ENCODE measurements around the gene SLC13A1.
A peak's percentile ranks its signal among the peaks of the same experiment; 100 is the strongest.

The SLC13A1 gene

GRCh38 chr7:123191132-123191531 is 8.6 kb downstream of the SLC13A1 start:
- DNase-seq, result no peak

- DNase-seq, result no peak
Observed at GRCh38 chr7:123190109-123190831, 9.5 kb downstream of the SLC13A1 start.

- DNase-seq, result no peak
Observed at GRCh38 chr7:123185756-123186155, 14.0 kb downstream of the SLC13A1 start.

GRCh38 chr7:123184271-123184670 is 15.5 kb downstream of the SLC13A1 start:
- DNase-seq, result no peak

- no peak for DNase-seq
Observed at GRCh38 chr7:123183431-123183830, 16.3 kb downstream of the SLC13A1 start.

- no peak for DNase-seq
Observed at GRCh38 chr7:123177442-123177841, 22.3 kb downstream of the SLC13A1 start.

- DNase-seq, result no peak
Observed at GRCh38 chr7:123170333-123171246, 29.2 kb downstream of the SLC13A1 start.

GRCh38 chr7:123169065-123169464 is 30.7 kb downstream of the SLC13A1 start:
- DNase-seq, result no peak

GRCh38 chr7:123157606-123158005 is 42.2 kb downstream of the SLC13A1 start:
- DNase-seq, result no peak

GRCh38 chr7:123155571-123155970 is 44.2 kb downstream of the SLC13A1 start:
- DNase-seq, result no peak

- DNase-seq, result peak in 1 of 2 experiments; percentile 6
Observed at GRCh38 chr7:123154231-123154860, 45.4 kb downstream of the SLC13A1 start.

GRCh38 chr7:123151443-123151842 is 48.3 kb downstream of the SLC13A1 start:
- DNase-seq, result no peak

- no peak for DNase-seq
Observed at GRCh38 chr7:123148813-123149212, 51.0 kb downstream of the SLC13A1 start.

- DNase-seq, result no peak
Observed at GRCh38 chr7:123143252-123144006, 56.3 kb downstream of the SLC13A1 start.

- no peak for DNase-seq
Observed at GRCh38 chr7:123140561-123140960, 59.2 kb downstream of the SLC13A1 start.

GRCh38 chr7:123135960-123136359 is 63.8 kb downstream of the SLC13A1 start:
- DNase-seq, result no peak

- DNase-seq, result no peak
Observed at GRCh38 chr7:123133924-123134323, 65.8 kb downstream of the SLC13A1 start.

- no peak for DNase-seq
Observed at GRCh38 chr7:123131961-123132360, 67.8 kb downstream of the SLC13A1 start.

- no peak for DNase-seq
Observed at GRCh38 chr7:123131556-123131955, 68.2 kb downstream of the SLC13A1 start.

GRCh38 chr7:123131140-123131539 is 68.6 kb downstream of the SLC13A1 start:
- DNase-seq, result no peak

GRCh38 chr7:123126691-123127090 is 73.1 kb downstream of the SLC13A1 start:
- DNase-seq, result no peak

GRCh38 chr7:123126171-123126570 is 73.6 kb downstream of the SLC13A1 start:
- no peak for DNase-seq

- DNase-seq, result no peak
Observed at GRCh38 chr7:123125231-123125630, 74.5 kb downstream of the SLC13A1 start.

Data from stimulated activated CD4-positive, alpha-beta T cell treated with anti-CD3 and anti-CD28 coated beads, Interleukin-4, amount 100 ng/mL, for 4 hours (primary cell).